GM23248 (cell line): ENCODE measurements around the gene ACOT6.
"Not testable (repeated sequence)": the region's sequence is repeated elsewhere in the genome, so short reads cannot be mapped to it uniquely, and the experiment has no call there.

ENCODE experiments used
- EZH2 ChIP-seq: fragments of 200-600 bp; sonication (generic); IDR thresholded peaks from 2 replicates; pipeline ENCODE4 v1.6.1; 2018; ENCODE audit warnings: antibody characterized with exemption, mild to moderate bottlenecking; ENCODE audit not compliant: insufficient read depth, poor library complexity, severe bottlenecking
- EZH2phosphoT487 ChIP-seq: fragments of 200-600 bp; sonication (generic); IDR thresholded peaks from 2 replicates; pipeline ENCODE4 v1.6.1; 2018; ENCODE audit warnings: antibody characterized with exemption, moderate library complexity, mild to moderate bottlenecking, low read depth; ENCODE audit not compliant: insufficient read depth

DNA sequence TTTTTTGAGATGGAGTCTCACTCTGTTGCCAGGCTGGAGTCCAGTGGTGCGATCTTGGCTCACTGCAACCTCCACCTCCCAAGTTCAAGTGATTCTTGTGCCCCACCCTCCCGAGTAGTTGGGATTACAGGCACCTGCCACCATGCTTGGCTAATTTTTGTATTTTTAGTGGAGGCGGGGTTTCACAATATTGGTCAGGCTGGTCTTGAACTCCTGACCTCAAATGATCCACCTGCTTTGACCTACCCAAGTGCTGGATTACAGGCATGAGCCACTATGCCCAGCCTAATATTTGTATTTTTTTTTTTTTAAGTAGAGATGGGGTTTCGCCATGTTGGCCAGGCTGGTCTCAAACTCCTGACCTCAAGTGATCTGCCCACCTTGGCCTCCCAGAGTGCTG, 38.6 kb upstream of the ACOT6 start:
- TF ChIP-seq EZH2, EZH2phosphoT487: not testable (repeated sequence)
